NB4 (cell line): ENCODE results near the gene NOL3.

Experiments
- DNase-seq: peaks from one replicate; pipeline ENCODE4 v3.0.0; 2010; ENCODE audit warnings: low read depth
- H3K4me3 ChIP-seq: one replicate; pipeline ENCODE4 v1.5.1; 2011; ENCODE audit warnings: mild to moderate bottlenecking, low read depth, low read length, moderate library complexity
- MYC ChIP-seq: IDR thresholded peaks from 2 replicates; pipeline ENCODE4 v1.6.1; 2011; ENCODE audit warnings: low read depth, low read length
- POLR2A ChIP-seq: IDR thresholded peaks from 2 replicates; pipeline ENCODE4 v1.6.1; 2011; ENCODE audit warnings: mild to moderate bottlenecking; ENCODE audit not compliant: insufficient read length; ENCODE audit errors: extremely low read depth
- TF ChIP-seq, protein P1 (sequence below): IDR thresholded peaks from one replicate; pipeline ENCODE4 v1.5.1; 2012; ENCODE audit warnings: low read depth, low read length
- TF ChIP-seq, protein P2 (sequence below): IDR thresholded peaks from 2 replicates; pipeline ENCODE4 v1.6.1; 2011; ENCODE audit warnings: low read depth, low read length

The NOL3 gene

DNA sequence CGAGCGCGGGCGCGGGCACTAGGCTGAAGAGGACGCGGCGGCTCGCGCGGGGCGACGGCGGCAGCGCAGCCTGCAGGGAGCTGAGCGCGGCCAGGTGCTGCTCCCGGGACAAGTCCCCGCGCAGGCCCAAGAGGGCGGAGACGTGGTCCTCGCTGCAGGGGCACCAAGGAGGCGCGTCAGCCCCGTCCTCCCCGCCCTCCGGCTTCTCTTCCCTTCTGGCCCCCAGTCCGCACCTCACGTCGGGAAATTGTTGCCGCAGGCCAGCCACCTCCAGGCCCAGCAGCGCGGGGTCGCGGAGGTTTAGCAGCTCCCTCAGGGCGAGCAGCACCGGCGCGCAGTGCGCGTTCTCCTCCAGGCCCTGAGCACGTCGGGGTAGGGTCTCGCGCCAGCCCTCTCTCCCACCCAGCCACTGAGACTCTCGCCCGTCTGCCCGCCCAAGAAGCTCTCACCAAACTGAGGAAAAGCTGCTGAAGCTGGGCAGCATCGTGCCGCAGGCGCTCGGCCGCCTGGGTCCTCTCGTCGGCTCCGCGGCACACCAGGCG lies 14.2 kb downstream of the NOL3 start:
- DNase-seq, result no peak
- TF ChIP-seq, protein P1, sequence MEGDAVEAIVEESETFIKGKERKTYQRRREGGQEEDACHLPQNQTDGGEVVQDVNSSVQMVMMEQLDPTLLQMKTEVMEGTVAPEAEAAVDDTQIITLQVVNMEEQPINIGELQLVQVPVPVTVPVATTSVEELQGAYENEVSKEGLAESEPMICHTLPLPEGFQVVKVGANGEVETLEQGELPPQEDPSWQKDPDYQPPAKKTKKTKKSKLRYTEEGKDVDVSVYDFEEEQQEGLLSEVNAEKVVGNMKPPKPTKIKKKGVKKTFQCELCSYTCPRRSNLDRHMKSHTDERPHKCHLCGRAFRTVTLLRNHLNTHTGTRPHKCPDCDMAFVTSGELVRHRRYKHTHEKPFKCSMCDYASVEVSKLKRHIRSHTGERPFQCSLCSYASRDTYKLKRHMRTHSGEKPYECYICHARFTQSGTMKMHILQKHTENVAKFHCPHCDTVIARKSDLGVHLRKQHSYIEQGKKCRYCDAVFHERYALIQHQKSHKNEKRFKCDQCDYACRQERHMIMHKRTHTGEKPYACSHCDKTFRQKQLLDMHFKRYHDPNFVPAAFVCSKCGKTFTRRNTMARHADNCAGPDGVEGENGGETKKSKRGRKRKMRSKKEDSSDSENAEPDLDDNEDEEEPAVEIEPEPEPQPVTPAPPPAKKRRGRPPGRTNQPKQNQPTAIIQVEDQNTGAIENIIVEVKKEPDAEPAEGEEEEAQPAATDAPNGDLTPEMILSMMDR, result no peak
- no peak for TF ChIP-seq MYC
- TF ChIP-seq, protein P2, sequence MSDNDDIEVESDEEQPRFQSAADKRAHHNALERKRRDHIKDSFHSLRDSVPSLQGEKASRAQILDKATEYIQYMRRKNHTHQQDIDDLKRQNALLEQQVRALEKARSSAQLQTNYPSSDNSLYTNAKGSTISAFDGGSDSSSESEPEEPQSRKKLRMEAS, result no peak
- TF ChIP-seq POLR2A, result no peak

DNA sequence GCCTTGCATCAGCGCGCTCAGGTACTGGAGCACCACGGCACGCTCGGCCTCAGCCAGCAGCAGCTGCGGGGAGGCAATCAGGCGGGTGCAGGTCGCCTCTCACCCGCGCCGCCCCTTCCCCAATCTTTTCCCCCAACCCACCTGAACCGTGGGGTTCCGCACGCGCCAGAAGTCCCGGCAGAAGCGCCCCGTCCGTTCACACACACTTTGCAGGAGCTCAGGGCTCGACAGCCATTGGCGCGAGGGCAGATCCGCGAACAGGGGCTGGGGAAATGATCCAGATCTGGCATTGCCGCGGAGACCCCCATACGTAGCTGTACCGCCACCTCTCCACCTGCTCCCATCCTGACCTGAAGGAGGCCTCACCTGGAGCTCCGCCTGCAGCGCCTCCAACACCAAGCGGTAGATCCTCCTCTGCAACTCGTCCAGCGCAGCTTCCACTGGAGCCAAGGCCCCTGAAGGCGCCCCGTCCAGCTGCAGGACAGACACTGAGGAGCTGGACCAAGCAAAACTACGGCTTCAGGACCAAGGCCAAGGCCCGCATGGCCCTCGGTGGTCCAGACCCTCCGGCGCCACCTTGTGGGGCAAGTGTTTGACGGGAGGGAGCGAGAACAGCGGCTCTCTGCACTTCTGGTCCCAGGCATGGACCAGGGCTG lies 14.8 kb downstream of the NOL3 start:
- H3K4me3 ChIP-seq, result no peak overlapping the region
- peak; percentile 93 for DNase-seq

More for the DNA sequence above, 14.2 kb downstream of the NOL3 start:
- no peak overlapping the region for H3K4me3 ChIP-seq

DNA sequence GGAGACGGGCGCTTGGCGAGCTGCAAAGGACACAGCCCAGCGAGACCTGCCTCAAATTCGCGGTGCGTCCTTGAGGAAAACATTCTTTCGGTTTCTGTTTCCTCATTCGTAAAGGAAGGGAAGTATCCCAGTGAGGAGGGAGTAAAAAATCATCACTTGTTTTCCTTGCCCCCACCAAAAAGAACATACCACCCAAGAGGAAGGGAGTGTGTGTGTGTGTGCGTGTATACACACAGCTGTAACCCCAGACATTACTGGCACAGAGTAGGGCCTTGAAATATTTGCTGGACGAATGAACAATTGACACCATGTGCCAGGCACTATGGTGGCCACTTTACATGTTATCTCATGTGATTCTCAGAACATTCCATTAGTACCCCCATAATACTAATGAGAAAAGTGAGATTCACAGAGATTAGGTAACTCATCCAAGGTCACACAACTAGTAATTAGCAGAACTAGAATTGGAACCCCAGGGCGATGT lies 15.4 kb downstream of the NOL3 start:
- H3K4me3 ChIP-seq, result no peak overlapping the region
- TF ChIP-seq, protein P1, result no peak
- TF ChIP-seq, protein P2, result no peak
- TF ChIP-seq POLR2A (no peak), MYC (no peak)
- no peak for DNase-seq

More for the DNA sequence above, 14.8 kb downstream of the NOL3 start:
- TF ChIP-seq MYC (peak; percentile 82; the same call in 1 of the 2 replicates), POLR2A (no peak)
- TF ChIP-seq, protein P1, result peak; percentile 88
- TF ChIP-seq, protein P2, result peak; percentile 91

DNA sequence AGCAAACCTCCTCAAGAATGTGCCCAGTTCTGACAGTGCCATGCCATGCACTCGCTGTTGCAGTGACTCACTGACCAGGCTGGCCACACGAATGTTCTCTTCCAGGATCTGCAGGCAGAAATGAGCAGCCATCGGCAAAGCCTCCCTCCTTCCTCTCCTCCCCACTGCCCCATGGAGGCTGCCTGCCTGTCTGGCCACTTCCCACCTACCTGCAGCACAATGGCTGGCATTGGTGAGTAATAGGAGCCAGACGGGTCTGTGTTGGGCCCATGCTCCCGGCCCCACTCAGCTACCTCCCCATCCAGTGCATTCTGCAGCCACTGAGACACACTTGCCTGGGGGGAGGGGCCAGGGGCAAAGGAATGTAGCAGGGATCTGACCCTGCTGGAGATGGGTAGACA lies 16.2 kb downstream of the NOL3 start:
- no peak for DNase-seq
- no peak overlapping the region for H3K4me3 ChIP-seq
- TF ChIP-seq POLR2A (no peak), MYC (no peak)
- TF ChIP-seq, protein P1, result no peak
- TF ChIP-seq, protein P2, result no peak

DNA sequence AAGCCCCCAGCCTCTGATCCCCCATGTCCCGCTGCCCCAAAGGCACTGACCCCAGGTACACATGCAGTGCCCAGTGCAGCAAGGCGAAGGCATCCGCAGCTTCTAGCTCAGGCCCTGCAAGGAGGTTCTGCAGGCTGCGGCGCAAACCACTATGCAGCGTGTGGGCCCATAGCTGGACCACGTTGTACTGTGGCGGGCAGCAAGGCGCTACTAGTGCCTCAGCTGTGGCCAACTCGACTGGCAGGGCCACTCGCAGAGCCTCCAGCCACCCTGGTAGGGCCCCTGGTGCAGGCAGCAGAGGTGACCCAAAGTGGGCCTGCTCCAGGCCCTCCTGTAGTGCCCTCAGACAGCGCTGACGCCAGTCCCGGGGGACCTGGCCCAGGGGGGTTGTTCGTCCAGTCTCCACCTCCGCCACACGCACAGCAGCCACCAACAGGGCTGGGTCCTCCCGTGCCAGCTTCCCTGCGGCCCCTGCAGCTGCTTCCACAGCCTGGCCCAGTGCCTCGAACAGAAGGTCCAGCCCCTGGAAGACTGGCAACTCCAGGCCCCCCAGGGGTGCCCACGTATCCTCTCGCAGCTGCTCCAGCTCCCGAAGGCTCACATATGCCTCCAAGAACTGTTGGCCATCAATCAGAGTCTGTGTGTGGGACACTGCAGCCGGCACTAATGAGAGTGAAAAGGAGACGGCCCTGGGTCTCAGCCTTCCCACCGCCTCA lies 17.0 kb downstream of the NOL3 start:
- no peak overlapping the region for H3K4me3 ChIP-seq
- DNase-seq, result no peak
- TF ChIP-seq POLR2A (no peak), MYC (no peak)
- TF ChIP-seq, protein P1, result no peak
- TF ChIP-seq, protein P2, result no peak
